Measurements from ENCODE around the gene MARCHF11.

DNA sequence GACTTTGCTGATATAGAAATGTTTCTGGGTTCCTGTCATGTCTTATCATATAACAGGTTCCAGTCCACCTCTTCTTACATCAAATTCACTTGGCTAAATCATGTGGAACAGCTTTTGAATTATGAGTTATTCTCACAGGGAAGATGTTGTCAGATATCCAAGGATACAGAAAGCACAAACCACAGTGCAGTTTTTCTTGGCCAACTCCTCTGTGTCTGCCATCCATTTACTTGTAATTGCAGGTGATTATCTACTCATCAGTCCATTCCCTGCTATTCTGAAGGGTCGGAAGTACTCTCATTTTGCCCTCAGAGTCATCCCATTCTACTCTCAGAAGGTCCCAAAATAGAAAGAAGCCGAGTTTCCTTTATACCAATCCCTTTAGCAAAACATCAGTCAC lies 10.0 kb downstream of the MARCHF11 start:
- TF ChIP-seq SIN3A (IDR thresholded peaks at IDR 0.05; ENCODE audit: borderline replicate concordance, insufficient read depth, low read length) = no peak
- TF ChIP-seq POLR2AphosphoS5 (IDR thresholded peaks at IDR 0.05; ENCODE audit: low read depth, low read length) = no peak
- TF ChIP-seq REST (IDR thresholded peaks at IDR 0.05; ENCODE audit: insufficient read depth in 1 of 2, low read depth in 2 of 2, low read length in 2 of 2) = no peak

Data from PFSK-1 (cell line).